GM19452 (cell line): ENCODE measurements around the gene POLR3F.
A peak's percentile ranks its signal among the peaks of the same experiment; 100 is the strongest.
"Not testable (repeated sequence)": the region's sequence is repeated elsewhere in the genome, so short reads cannot be mapped to it uniquely, and the experiment has no call there.

Experiments
- ATAC-seq: cut with Tn5 transposase; IDR thresholded peaks from one replicate; pipeline ENCODE4 v1.9.1; 2021; ENCODE audit not compliant: unreplicated experiment

POLR3F gene

DNA sequence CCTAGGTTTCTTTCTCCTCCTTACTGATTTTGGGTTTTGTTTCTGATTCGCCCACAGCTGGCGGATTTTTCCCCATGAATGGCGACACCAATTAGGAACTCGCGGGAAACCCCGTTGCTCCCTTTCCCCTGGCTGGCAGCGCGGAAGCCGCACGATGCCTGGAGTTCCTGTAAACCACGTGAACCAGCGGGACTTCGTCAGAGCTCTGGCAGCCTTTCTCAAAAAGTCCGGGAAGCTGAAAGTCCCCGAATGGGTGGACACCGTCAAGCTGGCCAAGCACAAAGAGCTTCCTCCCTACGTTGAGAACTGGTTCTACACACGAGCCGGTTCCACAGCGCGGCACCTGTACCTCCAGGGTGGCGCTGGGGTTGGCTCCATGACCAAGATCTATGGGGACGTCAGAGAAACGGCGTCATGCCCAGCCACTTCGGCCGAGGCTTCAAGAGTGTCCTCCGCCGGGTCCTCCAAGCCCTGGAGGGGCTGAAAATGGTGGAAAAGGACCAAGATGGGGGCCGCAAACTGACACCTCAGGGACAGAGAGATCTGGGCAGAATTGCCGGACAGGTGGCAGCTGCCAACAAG, 37.4 kb downstream of the POLR3F start:
- ATAC-seq: no peak

DNA sequence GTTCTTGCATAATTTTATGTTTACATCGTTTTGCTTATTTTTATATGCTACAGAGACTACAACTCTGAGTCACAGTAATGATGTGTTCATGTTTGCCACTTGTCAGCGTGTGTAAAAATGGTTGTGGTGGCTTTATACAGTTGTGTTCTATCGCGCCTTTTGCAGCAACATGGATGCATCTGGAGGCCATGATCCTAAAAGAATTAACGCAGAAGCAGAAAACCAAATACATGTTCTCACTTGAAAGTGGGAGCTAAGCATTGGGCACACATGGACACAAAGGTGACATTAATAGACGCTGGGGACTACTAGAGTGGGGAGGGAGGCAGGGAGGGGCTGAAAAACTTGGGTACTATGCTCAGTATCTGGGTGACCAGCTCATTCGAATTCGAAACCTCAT, 39.6 kb downstream of the POLR3F start:
- ATAC-seq: no peak

DNA sequence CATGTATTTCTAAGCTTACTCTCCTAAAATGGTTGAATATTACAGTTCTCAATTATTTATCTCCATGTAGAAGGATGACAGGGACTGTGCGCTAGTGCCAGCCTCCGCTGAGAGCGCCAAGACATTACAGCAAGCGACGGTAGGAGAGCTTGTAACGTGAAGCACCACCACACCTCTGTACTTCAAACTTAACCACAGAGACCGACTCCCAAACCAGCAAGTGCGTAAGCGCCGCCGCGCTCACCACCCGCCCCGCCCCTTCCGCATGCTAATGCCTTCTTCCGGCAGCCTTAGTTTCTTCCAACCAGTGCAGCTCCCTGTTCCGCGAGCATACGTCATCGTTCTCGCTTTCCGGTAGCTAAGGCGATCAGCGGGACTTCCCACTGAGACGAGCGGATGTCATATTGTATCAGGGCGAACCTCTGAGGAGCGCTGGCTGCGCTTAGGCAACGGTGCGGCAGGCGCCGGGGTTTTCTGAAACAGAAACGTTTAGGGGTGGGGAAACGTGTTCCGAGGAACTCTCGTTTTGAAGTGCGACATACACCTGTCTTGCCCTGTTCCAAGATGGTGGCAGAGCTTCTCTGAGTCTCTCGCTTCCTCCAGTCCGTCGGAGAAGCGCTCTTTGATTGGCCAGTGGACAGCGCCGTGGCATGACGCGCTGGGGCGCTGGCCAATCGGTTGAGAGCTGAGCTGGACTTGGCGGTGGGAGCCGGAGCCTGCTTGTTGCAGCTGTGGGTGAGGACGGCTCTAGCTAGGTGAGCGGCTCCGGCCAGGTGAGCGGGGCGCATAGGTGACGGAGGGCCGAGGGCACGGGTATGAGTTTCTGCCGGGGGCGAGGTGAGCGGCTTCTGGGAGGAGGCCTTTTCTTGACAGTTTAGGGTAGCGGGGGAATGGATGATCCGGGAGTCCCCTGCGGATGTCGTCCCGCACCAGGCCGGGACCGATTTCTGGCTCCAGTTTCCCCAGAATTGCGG, 40.3 kb downstream of the POLR3F start, which contains the start of gene SEC23B:
SEC23B (plus strand) TSS at position 723 of the 974 bp plus-strand sequence. CDS start 2,896 bp downstream, outside the sequence.
- peak; percentile 97 for ATAC-seq

DNA sequence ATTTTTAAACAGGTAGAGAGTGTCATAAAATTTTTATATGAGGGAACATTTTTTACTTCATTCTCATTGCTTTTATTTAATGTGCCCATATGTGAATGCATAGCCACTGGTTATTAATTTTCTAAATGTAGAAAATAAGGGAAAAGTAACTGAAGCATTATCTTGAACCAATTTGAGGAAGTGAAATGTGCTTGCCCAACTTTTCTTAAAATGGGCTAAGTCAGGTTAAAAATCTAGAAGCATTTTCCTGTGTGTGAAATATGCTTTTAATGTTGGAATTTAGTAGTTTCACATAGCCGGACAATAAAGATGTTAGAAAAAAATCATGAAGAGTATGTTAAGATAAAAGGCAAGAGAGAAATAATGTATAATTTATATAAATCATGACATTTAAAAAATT, 44.4 kb downstream of the POLR3F start:
- ATAC-seq: no peak

DNA sequence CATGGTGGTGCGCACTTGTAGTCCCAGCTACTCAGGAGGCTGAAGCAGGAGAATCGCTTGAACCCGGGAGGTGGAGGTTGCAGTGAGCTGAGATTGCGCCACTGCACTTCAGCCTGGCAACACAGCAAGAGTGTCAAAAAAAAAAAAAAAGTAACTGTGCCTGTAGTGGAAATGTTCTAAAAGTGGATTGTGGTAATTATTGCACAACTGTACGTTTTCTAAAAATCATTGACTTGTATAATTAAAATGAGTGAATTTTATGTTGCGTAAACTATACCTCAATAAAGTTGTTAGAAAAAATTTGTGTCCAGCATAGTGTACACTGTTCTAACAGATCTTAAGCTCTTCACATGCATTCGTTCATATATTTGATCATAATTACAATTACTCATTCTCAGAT, 46.0 kb downstream of the POLR3F start:
- ATAC-seq: no peak

DNA sequence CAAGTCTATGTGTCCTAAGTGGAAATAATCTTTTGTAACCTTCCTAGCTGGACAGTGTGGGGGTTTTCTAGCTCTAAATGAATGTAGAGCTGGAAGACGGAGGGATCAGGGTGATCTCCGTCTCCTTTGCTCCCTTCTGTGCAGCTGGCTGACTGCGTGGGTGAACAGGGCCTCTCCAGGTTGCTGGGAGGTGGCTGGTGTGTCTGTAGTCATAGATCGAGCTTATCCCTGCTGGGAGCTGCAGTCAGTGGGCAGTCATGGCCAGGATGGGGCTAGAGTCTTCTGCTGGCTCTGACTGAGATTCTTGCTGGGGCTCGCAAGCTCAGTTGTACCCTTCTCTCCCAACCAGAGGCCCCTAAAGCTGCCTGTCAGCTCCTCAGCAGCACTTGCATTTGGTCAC, 46.9 kb downstream of the POLR3F start:
- ATAC-seq: no peak

DNA sequence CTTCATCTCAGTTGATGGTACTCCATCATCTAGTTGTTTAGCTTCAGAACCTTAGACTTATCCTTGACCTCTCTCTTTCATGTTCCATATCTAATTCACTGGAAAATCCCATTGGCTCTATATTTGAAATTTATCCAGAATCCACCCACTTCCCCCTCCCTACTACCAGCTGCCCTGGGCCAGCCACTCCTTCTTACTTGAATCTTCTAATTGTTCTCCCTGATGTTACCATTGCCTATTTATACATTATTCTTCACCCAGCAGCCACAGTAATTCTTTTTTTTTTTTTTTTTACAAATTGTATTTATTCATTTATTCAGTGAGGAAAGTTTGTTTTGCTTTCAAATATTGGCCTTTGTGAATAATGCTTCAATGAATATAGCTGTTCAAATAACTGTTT, 48.8 kb downstream of the POLR3F start:
- no peak for ATAC-seq

DNA sequence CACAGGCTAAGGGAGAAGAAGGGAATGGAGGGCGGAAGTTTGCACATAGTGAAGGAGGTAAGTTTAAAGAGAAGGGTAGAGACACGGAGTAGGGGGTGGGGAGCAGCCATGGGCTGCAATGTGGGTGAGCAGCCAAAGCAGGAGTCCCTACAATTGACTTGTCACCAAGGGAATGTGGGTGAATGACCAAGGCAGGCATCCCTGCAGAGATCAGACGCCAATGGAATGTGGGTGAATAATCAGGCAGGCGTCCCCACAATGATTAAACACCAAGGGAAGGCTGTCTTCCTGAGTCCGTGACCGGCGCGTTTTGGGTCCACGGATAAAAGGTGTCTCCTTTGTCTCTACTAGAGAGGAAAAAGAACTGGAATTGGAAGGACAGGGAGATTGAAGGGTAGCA, 54.9 kb downstream of the POLR3F start:
- ATAC-seq: not testable (repeated sequence)

DNA sequence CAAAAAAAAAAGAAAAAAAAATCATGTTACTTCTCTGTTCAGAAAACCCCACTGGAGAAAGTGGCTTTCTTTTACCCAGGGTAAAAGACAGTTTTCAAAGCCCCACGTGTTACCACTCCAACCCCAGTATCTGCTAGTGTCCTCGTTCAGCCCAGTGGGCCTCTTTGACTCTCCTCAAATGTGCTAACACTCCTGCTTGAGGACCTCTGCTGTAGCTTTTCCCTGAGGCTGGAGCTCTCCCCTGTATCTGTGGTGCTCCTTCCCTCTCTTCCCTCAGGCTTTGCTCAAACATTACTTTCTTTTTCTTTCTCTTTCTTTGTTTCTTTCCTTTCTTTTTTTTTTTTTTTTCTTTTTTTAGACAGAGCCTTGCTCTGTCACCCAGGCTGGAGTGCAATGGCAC, 55.9 kb downstream of the POLR3F start:
- ATAC-seq: no peak

DNA sequence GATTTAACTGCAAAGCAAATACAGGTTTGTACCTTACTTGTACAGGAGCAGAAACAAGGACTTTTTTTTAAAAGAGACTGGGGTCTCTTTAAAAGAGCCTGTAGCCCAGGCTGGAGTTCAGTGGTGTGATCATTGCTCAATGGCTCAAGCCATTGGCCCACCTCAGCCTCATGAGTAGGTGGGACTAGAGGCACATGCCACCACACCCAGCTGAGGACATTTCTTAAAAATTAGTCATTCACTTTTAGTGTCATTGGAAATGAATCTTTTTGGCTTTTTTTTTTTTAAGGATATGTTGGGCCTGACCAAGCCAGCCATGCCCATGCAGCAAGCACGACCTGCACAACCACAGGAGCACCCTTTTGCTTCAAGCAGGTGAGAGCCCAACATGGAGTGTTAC, 57.5 kb downstream of the POLR3F start:
- ATAC-seq: no peak

DNA sequence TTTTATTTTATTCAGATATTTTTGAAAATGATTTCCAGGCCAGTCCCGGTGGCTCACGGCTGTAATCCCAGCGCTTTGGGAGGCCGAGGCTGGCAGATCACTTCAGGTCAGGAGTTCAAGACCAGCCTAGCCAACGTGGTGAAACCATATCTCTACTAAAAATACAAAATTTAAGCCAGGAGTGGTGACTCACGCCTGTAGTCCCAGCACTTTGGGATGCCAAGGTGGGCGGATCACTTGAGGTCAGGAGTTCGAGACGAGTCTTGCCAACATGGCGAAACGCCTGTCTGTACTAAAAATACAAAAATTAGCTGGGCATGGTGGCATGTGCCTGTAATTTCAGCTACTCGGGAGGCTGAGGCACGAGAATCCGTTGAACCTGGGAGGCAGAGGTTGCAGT, 59.6 kb downstream of the POLR3F start:
- not testable (repeated sequence) for ATAC-seq

DNA sequence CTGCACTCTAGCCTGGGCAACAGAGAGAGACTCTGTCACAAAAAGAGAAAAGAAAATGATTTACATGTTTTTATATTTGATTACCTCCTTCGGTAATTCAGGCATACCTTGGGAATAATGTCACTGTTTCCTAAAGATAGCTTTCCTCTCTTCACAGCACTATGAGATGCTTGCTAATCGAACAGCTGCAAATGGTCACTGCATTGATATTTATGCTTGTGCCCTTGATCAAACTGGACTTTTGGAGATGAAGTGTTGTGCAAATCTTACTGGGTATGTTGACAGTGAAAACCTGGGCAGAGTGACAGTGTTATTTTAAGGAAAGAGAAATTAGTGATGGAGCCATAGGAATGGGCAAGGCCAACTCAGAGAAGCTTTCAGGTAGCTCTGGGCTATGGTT, 60.1 kb downstream of the POLR3F start:
- ATAC-seq: no peak

DNA sequence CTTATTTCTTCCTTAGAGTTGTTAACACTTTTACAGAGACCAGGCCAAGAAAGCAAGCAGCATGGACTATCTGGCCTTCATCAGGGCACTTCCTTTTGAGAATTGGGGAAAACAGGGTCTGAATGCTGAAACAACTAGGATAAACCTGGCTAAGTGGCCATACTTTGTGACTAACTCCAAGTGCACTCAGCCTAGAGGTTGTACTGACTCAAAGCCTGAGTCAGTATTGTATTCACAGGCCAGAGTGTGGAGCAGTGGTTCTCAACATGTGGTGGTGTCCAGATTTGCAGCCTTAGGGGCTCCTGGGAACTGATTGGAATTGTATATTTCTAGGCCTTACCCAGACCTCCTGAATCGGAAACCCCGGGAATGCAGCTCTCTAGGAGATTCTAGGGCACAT, 60.6 kb downstream of the POLR3F start:
- no peak for ATAC-seq

DNA sequence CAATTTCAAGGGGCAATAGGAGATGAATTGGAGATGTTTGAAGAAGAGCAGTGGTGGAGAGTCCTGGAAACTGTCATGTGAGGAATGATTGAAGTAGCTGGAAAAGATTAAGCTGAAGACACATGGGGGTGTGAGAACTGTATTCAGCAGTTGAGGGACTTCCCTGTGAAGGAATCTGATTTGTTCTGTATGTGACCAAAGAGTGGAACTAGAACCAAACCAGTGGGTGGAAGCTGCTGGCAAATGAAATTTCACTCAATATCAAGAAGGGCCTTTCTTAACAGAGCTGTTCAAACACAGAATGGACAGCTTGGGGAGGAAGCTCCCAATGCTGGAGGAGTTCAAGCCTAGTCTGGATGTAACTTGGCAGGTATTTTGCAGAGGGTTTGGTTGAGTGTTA, 61.9 kb downstream of the POLR3F start:
- no peak for ATAC-seq

DNA sequence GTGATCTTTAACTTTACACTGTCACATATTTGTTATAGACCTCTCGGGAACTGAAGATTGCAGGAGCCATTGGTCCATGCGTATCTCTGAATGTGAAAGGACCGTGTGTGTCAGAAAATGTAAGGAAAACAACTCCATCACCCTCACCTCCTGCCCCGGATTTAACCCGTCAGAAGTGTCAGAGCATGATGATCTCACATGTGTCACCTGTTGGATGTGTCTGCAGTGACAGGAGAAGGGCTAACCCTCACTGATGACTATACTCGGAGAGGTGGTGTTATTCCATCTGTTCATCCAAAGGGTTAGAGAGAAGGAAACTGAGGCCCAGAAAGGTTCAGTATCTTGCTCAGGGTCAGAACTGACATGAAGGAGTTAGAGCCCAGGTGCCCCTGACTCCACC, 65.4 kb downstream of the POLR3F start:
- no peak for ATAC-seq

DNA sequence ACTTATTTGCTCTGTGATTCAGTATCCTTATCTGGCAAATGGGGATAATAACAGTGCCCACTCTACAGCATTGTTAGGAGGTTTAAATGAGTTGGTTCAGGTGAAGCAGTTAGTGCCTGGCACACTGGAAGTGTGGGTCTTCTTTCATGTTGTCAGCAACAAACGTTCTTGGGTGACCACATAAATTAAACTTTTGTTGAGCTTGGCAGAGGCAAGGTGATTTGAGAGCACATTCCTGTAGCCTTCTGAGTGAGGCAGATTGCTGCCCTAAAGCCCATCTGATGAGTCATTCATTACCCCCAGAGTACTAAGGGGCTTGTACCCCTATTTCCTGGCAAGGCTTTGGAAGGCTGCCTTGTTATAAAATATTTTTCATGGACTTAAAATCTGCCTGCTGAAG, 66.3 kb downstream of the POLR3F start:
- ATAC-seq: no peak

DNA sequence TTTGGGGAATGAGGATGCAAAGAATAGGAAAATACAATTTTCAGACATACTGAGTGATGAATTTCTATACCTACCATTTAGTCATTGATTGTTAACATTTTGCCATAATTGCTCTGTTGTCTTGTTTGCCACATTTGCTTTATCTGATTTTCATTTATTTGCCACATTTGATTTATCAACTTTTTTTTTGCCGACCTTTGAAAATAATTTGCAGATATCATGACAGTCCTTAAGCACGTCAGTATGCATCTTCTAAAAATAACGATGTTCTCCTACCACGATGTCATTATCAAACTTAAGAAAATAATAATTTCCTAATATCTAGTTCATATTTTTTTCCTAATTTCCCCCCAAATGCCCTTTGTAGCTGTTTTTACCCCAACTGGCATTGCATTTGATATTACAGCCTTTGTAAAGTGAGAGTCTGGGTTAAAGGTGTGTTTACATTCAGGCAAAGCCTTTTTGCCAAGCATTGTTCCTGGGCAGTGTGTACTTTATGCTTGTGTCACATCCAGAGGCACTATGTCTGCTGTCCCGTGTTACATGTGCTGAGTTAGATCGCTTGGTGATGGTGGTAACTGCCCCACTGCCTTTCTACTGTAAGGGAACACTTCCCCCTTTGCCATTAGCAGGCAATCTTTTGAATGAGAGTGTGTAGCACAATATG, 66.9 kb downstream of the POLR3F start:
- ATAC-seq: no peak
